ENCODE data around the gene SSTR5.
"Not testable (repeated sequence)": the region's sequence is repeated elsewhere in the genome, so short reads cannot be mapped to it uniquely, and the experiment has no call there.

SSTR5 gene

DNA sequence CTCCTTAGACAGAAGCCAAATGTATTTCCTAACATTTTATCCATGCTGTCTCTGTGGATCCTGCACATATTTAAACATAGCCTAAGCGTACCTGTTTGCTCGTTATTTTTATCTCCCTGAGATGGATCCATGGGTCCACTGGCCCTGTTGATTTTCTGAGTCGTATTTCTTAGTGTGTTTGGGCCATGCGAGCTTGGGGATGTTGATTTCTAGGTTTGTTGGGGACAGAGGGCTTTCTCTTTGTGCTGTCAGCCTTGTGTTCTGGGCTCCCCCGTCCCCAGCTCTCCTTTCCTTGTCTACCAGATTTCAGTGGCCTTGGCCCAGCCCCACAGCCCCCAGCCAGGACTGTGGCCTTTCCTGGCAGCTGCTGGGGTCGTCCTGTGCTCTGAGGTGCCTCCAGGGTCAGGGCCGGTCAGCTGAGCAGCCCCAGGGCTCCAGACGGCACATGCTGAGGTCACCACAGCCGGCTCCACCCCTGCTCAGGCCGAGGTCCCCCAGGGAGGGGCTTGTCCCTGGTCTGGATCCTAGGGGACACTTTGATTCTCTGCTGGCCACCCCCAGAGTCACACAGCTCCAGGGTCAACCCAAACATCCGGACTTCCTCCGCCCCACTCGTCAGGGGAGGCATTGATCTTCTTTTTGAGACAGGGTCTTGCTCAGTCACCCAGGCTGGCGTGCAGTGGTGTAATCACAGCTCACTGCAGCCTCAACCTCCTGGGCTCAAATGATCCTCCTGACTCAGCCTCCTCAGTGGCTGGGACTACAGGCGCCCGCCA lies 4.4 kb downstream of the SSTR5 start:
- no peak for DNase-seq

DNA sequence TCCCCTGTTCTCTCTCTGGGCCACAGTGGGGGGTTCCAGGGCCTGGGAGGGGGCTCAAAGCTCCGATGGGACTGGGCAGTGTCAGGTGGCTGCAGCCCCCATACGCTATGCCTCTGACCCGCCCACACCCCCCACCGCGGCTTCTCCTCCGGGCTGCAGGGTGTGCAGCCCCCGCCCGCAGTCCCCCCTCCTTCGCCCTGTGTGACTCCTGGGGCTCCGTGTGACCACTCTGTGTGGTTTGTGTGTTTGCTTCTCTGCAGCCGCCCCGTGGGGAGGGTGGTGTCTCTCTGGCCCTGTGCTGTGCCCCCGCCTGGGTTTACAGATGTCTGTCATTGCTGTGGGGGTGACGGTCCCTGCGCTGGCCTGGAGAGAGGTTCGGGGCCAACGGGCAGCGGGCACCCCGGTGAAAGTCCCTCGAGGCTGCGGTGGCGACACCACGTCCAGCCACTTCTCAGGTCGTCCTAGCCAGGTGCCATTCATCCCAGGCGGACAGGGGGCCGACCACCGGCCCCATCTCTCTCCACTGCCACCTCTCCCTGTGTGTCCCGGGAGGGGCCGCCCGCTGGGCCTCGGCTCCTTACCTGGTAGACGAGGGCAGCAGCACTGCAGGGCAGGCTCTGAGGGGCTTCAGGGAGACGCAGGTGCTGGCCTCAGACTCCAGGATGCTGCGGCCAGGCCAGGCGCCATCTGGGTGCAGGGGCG lies 5.5 kb downstream of the SSTR5 start:
- DNase-seq, result no peak

DNA sequence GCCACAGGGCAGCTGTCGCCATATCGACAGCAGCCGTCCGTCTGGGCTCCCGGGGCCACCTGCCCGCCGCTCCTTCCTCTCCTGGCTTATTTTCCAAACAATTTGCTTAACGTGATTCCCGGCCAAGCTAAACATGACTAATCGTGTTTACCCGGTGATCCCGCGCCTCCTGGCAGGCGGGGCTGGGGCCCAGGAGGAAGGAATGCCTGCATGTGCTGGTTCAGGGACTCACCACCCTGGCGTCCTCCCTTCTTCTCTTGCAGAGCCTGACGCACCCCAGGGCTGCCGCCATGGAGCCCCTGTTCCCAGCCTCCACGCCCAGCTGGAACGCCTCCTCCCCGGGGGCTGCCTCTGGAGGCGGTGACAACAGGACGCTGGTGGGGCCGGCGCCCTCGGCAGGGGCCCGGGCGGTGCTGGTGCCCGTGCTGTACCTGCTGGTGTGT lies 6.1 kb downstream of the SSTR5 start:
- no peak for DNase-seq

DNA sequence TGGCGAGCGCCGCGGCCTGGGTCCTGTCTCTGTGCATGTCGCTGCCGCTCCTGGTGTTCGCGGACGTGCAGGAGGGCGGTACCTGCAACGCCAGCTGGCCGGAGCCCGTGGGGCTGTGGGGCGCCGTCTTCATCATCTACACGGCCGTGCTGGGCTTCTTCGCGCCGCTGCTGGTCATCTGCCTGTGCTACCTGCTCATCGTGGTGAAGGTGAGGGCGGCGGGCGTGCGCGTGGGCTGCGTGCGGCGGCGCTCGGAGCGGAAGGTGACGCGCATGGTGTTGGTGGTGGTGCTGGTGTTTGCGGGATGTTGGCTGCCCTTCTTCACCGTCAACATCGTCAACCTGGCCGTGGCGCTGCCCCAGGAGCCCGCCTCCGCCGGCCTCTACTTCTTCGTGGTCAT lies 6.8 kb downstream of the SSTR5 start:
- no peak for DNase-seq

DNA sequence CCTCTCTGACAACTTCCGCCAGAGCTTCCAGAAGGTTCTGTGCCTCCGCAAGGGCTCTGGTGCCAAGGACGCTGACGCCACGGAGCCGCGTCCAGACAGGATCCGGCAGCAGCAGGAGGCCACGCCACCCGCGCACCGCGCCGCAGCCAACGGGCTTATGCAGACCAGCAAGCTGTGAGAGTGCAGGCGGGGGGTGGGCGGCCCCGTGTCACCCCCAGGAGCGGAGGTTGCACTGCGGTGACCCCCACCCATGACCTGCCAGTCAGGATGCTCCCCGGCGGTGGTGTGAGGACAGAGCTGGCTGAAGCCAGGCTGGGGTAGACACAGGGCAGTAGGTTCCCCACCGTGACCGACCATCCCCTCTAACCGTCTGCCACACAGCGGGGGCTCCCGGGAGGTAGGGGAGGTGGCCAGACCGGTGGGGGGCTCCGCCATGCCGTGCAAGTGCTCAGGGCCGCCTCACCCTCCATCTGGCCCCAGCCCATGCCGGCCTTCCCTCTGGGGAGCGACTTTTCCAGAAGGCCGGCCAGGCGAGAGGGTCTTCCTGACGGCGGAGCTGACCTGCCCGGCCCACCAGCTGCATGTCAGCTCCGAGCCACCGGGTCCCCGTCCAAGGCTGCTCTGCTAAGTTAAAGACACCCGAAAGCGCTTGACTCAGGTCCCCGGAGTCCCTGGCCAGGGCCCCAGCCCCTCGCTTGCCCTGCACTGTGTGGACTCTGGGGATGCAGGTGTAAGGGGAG lies 7.4 kb downstream of the SSTR5 start:
- no peak for DNase-seq

DNA sequence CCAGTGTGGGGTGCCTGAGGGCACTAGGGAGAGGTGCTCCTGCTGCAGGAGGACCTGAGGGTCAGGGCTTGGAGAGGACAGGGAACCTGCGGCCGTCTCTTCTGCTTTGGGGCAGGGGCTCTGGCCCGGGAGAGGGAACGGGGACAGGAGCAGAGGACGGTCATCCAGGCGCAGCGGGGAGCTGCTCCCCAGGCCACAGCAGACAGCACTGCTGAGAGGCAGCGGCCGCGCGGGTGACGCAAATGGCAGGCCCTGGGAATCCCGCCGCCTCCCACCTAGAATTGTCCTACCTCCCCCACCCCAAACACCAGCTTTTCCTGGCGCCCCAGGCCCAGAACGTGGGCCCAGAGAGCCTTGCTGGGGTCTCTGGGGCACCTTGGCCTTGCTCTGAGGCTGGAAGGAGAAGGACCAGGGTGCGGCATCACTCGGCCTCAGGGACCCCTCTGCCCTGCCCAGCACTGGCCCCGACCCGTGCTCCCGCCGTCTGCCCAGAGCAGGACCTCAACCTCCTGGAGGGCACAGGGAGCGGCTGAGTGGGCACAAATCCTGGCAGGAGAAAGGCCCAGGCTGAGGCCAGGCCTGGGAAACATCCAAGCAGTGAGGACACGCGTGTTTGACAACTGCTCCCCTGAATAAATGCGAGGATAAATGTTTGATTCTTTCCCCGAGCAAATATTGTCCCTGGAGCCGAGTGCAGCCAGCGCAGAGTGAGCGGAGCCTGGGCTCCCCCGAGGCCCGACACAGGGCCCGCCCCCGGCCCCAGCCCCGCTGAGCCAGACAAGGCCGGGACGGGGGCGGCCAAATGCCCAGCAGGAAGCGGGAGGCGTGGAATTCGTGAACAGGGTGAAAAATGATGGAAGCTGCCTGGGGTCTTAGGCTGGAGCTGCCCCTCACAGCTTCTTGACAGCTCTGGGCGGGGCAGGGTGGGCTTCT lies 8.5 kb downstream of the SSTR5 start:
- no peak for DNase-seq

DNA sequence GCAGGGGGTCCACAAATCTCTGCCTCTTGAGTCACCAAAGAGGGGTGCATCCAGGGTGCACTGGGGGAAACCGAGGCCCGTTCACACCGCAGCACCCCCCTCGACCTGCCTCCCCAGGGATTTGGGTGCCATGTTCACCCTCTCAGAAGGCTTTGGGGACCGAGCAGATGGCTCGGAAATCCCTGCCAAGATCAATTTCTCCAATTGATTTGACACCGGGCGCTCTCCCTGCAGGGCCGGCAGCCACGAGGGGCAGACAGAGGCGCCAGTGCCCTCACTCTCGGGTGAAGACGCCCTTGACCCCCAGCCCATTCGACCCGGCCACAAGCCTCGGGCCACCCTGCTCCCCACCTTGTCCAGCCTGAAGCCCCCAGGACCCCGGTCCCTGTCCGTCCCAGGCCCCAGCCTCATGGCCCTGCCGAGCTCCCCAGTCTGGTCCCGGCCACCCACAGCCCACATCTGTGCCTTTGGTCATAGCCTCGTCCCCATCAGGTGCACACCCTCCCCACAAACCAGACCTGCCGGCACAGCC lies 9.3 kb downstream of the SSTR5 start:
- no peak for DNase-seq

DNA sequence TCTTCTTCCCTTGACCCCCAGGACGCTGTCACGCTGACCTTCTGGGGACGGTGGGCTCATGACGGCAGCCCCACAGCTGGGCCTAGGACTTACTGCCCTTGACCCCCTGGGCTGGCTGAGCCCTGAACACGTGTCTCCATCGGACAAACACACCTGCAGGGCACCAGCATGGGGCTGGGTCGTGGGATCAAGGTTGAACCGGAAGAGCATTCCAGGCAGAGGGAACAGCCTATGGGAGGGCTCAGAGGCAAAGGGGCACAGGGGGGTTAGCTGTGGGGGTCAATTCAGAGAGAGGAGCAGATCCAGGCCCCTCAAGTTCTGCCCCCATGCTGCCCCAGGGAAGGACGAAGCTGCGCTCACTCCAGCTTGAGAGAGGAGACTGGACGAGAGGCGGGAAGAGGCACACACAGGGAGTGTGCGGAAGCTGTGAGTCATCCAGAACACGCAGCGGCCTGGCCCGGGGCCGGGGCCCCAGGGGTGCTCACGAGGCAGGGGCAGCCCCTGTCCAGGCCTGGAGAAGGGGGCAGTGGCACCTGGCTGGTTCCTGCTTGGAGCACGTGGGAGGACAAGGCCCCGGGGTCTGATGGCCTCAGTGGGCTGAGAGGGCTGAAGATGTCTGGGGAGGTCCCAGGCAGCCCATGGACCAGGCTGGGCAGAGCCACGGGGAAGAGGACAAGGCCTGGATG lies 9.9 kb downstream of the SSTR5 start:
- no peak for DNase-seq

DNA sequence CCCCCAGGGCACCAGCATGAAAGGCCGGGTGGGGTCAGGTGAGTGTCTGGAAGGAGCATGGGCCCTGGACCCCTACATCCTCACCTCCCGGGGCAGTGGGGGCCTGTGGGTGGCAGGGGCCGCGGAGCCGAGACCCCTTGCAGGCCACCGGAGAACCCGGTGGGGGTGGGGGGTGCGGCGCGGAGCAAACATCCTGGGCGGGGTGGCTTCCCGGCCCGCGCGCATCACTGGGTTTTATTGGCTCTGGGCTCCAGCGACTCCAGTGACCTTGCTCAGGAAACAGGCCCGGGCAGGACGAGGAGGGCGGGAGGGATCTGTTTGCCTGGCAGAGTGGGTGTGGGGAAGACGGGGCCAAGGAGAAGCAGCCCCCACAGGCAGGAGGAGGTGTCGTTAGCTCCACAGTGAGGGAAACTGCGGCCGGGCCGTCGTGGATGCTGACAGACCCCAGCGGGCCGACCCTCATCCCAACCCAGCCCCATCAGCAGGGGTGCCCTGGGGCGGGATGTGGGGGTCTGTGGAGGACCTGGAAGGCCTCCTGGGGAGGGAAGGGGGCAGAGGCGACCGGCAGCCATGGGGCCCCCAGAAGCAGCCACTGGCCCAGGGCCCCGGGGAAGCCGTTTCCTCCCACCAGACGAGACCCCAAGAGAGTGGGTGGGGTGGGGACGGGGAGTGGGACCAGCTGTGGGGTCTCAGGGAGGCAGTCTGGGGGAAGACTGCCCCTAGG lies 10.6 kb downstream of the SSTR5 start:
- DNase-seq, result no peak

DNA sequence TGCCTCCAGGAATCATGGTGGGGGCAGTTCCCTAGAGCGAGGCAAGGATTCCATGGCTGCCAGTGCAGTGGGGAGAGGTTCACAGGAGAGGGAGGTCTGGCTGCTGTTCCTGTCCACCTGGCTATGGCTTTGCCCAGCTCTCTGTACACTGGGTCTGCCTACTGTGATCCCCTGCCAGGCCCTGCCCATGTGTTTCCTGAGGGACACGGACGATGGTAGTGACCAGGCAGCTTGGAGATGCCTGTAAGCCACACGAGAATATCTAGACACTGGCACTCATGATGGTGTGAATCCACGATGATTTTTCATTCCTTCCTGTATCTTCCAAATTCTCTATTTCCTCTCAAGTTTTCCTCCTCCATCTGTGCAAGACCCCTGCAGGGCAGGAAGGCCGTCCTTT lies 12.4 kb downstream of the SSTR5 start:
- DNase-seq, result no peak

DNA sequence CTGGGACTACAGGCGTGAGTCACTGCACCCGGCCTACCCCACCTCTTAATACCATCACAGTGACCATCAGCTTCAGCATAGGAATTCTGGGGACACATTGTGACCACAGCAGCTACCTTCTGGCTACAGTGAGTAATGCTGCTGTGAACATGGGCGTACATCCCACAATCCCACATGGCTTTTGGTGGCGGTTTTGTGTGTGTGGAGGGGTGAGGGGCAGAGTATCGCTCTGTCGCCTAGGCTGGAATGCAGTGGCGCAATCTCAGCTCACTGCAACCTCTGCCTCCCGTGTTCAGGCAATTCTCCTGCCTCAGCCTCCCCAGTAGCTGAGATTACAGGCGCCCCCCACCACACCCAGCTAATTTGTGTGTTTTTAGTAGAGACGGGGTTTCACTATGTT lies 13.9 kb downstream of the SSTR5 start:
- DNase-seq, result not testable (repeated sequence)

DNA sequence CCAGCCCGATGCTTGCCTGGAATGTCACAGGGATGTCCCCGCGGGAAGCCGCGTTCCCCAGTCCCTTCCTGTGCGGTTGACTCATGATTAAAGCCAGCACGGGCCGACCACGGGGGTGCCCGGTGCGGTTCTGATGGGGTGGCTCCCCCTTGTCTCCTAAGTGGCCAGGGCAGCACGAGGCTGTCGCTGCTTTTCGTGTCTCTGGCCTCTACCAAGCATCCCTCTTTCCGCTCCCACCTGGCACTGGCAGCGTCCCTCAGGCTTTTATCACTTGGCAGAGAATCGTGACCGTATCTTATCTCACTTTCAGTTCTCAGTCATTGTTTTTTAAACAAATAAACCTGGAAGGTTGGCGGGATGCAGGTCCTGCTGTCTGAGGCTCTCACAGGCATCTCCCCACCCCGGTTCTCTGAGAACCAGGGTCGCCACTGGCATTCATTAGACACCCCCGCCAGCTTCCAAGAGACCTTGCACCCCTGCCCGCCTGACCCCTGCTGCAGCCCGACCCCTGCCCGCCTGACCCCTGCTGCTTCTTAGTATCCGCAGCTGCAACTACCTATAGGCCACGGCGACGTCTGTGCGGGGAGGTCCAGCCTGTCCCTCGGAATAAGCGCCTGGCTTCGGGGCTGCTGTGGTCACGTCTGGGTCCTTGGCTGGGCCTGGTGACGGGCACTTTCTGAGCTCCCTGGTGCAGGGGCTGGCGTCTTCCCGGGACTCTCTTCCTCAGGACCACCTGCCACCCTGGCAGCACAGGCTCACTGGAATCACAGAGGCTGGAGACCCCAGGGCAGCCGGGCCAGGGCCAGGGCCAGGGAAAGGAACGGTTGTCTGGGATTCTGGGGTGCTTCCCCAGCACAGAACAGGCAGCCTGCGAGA lies 16.0 kb downstream of the SSTR5 start:
- no peak for DNase-seq

DNA sequence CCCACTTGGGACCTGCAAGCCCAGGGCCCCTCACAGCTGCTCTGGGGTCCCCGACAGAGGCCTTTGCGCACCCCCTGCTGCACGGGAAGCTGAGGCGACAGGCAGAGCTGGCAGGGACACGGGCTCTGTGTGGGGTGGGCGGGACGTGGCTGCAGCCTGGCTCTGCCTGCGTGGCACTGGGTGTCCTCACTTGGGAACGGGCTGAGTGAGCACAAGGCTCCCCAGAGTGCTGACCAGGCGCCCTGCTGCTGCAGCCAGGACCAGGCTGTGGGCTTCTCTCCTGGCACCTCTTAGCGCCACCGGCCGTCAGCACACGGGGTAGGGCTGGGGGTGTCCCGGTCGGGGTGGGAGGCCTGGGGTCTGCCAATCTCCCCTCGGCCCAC lies 16.9 kb downstream of the SSTR5 start:
- DNase-seq, result no peak

DNA sequence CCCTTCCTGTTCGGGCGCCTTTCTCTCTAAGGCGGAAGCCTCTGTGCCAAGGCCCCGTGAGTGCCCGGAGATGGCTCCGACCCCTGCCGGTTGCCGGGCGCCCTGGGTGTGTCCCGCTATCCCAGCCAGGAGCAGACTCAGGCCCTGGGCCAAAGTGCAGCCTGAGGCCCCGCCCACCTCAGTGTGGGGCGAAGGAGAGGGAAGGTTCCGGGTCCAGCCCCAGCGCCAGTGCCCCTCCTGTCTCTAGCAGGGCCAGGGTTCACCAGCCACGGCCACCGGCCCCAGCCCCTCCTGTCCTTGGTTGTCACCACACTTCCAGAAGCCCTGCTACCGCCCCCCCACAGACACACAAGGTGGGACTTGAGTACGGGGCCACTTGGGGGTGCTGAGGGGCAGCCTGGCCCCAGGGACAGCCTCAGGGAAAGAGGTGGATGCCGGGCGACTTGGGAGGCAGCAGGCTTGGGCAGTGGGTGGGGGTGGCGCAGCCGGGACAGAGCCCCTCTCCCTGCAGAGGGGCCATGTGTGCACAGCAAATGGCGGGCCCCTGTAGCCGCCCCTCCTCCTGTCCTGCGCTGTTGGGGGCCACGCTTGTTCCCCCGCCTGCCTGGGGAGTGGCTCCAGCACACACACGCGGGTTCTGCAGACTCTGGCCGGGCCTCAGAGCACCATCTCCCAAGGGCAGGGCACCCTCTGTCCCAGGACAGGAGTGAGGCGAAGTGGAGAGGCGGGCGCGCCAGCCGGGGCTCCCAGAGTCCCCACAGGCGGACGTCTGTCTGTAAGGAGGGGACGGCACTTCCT lies 17.5 kb downstream of the SSTR5 start:
- DNase-seq, result no peak

DNA sequence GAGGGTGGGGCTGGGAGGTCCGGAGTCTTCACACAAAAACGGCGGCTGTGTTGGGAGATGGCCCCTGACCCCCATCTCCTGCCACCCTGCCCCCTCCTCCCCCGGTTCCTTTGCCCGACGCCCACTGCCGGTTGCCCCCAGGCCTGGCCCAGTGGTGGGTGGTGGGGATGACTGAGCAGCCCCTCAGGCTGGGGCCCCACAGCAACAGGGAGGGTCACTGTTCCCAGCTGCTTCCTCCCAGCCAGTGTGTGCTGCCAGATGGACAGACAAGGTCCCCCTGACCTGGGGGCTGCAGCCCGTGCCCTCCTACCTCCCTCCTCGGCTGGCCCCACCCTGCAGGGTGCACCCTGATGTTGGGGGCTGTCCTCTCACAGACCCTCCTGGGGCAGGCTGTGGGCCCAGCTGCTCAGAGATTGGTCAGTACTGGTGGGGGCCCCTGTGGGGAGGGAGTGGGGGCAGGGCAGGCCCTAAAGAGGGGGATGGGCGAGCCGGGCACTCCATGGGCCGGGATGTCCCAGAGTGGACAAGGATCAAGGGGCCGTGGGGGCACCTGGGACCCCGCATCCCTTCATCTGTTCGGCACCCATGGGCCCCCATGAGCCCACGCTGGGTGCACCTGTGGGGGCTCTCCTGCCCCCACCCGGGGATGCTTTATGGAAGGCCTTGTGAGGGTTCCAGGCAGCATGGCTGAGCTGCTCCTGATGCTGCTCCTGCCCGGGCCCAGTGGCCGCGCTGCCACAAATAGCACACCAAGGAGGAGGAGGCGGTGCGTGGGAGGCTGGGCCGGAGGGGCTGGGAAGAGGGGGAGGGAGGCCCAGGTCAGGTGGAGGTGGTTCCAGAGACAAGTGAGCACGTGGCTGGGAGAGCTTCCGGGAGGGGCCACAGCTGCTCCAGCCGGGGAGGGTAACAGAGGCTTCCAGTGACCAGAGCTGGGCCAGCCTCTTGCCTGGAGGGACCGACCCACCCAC lies 18.4 kb downstream of the SSTR5 start:
- DNase-seq, result no peak

DNA sequence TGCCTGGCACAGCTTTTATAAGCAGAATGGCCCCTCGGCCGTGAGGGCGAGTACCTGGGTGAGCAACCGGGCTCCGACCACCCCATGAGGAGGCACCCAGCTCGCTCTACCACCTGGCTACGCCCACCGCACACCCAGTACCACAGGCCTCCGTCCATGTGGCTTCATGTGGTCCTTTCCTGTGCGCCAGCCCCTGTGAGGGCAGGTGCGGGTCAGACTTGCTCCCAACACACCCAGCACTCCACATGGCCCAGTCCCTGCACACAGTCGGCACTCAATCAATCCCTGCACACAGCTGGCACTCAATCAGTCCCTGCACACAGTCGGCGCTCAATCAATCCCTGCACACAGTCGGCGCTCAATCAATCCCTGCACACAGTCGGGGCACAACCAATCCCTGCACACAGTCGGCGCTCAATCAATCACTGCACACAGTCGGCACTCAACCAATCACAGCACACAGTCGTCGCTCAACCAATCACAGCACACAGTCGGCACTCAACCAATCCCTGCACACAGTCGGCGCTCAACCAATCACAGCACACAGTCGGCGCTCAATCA lies 19.5 kb downstream of the SSTR5 start:
- DNase-seq, result no peak

DNA sequence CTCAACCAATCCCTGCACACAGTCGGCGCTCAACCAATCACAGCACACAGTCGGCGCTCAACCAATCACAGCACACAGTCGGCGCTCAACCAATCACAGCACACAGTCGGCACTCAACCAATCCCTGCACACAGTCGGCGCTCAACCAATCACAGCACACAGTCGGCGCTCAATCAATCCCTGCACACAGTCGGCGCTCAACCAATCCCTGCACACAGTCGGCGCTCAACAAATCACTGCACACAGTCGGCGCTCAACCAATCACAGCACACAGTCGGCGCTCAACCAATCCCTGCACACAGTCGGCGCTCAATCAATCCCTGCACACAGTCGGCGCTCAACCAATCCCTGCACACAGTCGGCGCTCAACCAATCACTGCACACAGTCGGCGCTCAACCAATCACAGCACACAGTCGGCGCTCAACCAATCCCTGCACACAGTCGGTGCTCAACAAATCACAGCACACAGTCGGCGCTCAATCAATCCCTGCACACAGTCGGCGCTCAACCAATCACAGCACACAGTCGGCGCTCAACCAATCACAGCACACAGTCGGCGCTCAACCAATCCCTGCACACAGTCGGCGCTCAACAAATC lies 20.2 kb downstream of the SSTR5 start:
- not testable (repeated sequence) for DNase-seq

Measured in activated CD4-positive, alpha-beta T cell treated with anti-CD3 and anti-CD28 coated beads for 48 hours (primary cell).